A549 (cell line): ENCODE data around the gene SSH2. TPM values are rescaled to one million over a fixed set of nuclear protein-coding genes. Genes with fewer than 3 reads are reported as not detected.

ENCODE experiments used
- ATAC-seq, 2 experiments: fragments of 200-7000 bp in 1 of 2; fragments of >200 bp in 1 of 2; cut with Nextera tagmentation in 1 of 2; cut with Tn5 transposase in 1 of 2; 3 replicates each; pipeline versions ENCODE4 v1.8.0 to v1.9.1; 2018 to 2020; ENCODE audit warnings: mild to moderate bottlenecking in 1 of 2, moderate library complexity in 1 of 2
- CTCF ChIA-PET: fragments of 300-600 bp; sonication (Branson Sonifier 250); formaldehyde crosslinking; extraction: SDS; loops from one replicate; lab custom pipeline; 2021; ENCODE audit warnings: antibody characterized with exemption, inconsistent platforms; lab: Yijun Ruan, JAX
- POLR2A ChIA-PET: fragments of 350-600 bp; formaldehyde crosslinking; extraction: SDS; loops from one replicate; lab custom pipeline; 2021; ENCODE audit warnings: antibody characterized with exemption, inconsistent platforms; lab: Yijun Ruan, JAX
- DNase-seq, 2 experiments: peaks; one replicate each; pipeline versions ENCODE4 v3.0.0 to v3.0.0-alpha.2; 2011 to 2016; ENCODE audit warnings: low read depth in 1 of 2, low spot score in 1 of 2
- FAIRE-seq: peaks from 2 replicates; lab custom pipeline; 2011; peaks lifted over from hg19 to GRCh38; lab: Jason Lieb, UNC
- H3K27ac ChIP-seq, 2 experiments: fragments of >200 bp; sonication (Bioruptor Twin); formaldehyde crosslinking; 3 replicates each; pipeline ENCODE4 v1.5.1; 2016 to 2017
- H3K4me1 ChIP-seq: fragments of >200 bp; sonication (Bioruptor Twin); formaldehyde crosslinking; 3 replicates; pipeline ENCODE4 v1.6.1; 2016
- H3K4me2 ChIP-seq: fragments of >200 bp; sonication (Bioruptor Twin); formaldehyde crosslinking; 3 replicates; pipeline ENCODE4 v1.6.1; 2016
- H3K4me3 ChIP-seq: fragments of >200 bp; sonication (Bioruptor Twin); formaldehyde crosslinking; 3 replicates; pipeline ENCODE4 v1.5.1; 2016
- H3K9me3 ChIP-seq: fragments of >200 bp; sonication (Bioruptor Twin); formaldehyde crosslinking; 3 replicates; pipeline ENCODE4 v1.6.1; 2016
- ATOH8 ChIP-seq: fragments of 250-450 bp; sonication (Bioruptor Pico); IDR thresholded peaks from 2 replicates; pipeline ENCODE4 v1.5.0; 2020; ENCODE audit warnings: low read depth, mild to moderate bottlenecking, moderate library complexity
- BCL3 ChIP-seq: fragments of >200 bp; sonication (Bioruptor Twin); formaldehyde crosslinking; IDR thresholded peaks from 3 replicates; pipeline ENCODE4 v1.6.1; 2016
- CBX2 ChIP-seq: fragments of 200-600 bp; sonication (generic); IDR thresholded peaks from 2 replicates; pipeline ENCODE4 v1.6.1; 2016; ENCODE audit warnings: low read depth, mild to moderate bottlenecking, borderline replicate concordance
- CEBPB ChIP-seq, 2 experiments: fragments of >200 bp in 1 of 2; sonication (Bioruptor Twin) in 1 of 2; formaldehyde crosslinking in 1 of 2; IDR thresholded peaks; 2 replicates each; pipeline ENCODE4 v1.6.1; 2012 to 2016
- CHD2 ChIP-seq: fragments of 150-350 bp; IDR thresholded peaks from 2 replicates; pipeline ENCODE4 v1.6.1; 2014; ENCODE audit warnings: low read length; ENCODE audit not compliant: partially characterized antibody
- CTCF ChIP-seq: fragments of >200 bp; sonication (Bioruptor Twin); formaldehyde crosslinking; IDR thresholded peaks from 3 replicates; pipeline ENCODE4 v1.5.1; 2016
- E2F6 ChIP-seq: IDR thresholded peaks from 2 replicates; pipeline ENCODE4 v1.6.1; 2012; ENCODE audit warnings: low read depth, borderline replicate concordance
- EHMT2 ChIP-seq: fragments of 200-600 bp; sonication (generic); IDR thresholded peaks from 2 replicates; pipeline ENCODE4 v1.6.1; 2016; ENCODE audit warnings: antibody characterized with exemption, low read depth, mild to moderate bottlenecking, moderate library complexity
- EP300 ChIP-seq, 2 experiments: fragments of >200 bp; sonication (Bioruptor Twin); formaldehyde crosslinking; IDR thresholded peaks; 2 replicates in 1 of 2; 3 replicates in 1 of 2; pipeline ENCODE4 v1.6.1; 2016 to 2017
- GATA3 ChIP-seq: IDR thresholded peaks from 2 replicates; pipeline ENCODE4 v1.6.1; 2012; ENCODE audit warnings: borderline replicate concordance
- HOXB13 ChIP-seq: fragments of 250-450 bp; sonication (Bioruptor Pico); IDR thresholded peaks from 2 replicates; pipeline ENCODE4 v1.5.0; 2020; ENCODE audit warnings: low read depth, mild to moderate bottlenecking, moderate library complexity
- HOXB5 ChIP-seq: fragments of 250-450 bp; sonication (Bioruptor Pico); IDR thresholded peaks from 2 replicates; pipeline ENCODE4 v1.5.0; 2020; ENCODE audit warnings: mild to moderate bottlenecking, moderate library complexity
- JUN ChIP-seq, 2 experiments: fragments of >200 bp; sonication (Bioruptor Twin); formaldehyde crosslinking; IDR thresholded peaks; 2 replicates in 1 of 2; 3 replicates in 1 of 2; pipeline ENCODE4 v1.6.1; 2016 to 2017
- MAFK ChIP-seq: fragments of 450-650 bp; IDR thresholded peaks from 2 replicates; pipeline ENCODE4 v1.6.1; 2014; ENCODE audit not compliant: partially characterized antibody
- MAX ChIP-seq: IDR thresholded peaks from 2 replicates; pipeline ENCODE4 v1.6.1; 2012
- MAZ ChIP-seq: fragments of 150-350 bp; IDR thresholded peaks from 2 replicates; pipeline ENCODE4 v1.6.1; 2014; ENCODE audit warnings: antibody characterized with exemption, low read depth, low read length, borderline replicate concordance
- NFE2L2 ChIP-seq: fragments of 150-350 bp; conservative IDR thresholded peaks from 2 replicates; pipeline ENCODE4 v1.6.1; 2014; ENCODE audit warnings: low read length
- PHF8 ChIP-seq: fragments of 200-600 bp; sonication (generic); IDR thresholded peaks from 2 replicates; pipeline ENCODE4 v1.6.1; 2016; ENCODE audit warnings: low read depth, mild to moderate bottlenecking, antibody characterized with exemption, moderate library complexity, borderline replicate concordance
- POLR2A ChIP-seq: IDR thresholded peaks from 2 replicates; pipeline ENCODE4 v1.6.1; 2012; ENCODE audit warnings: mild to moderate bottlenecking, low read length
- RAD21 ChIP-seq, 2 experiments: fragments of >200 bp in 1 of 2; sonication (Bioruptor Twin) in 1 of 2; formaldehyde crosslinking in 1 of 2; IDR thresholded peaks in 1 of 2; conservative IDR thresholded peaks in 1 of 2; 2 replicates in 1 of 2; 3 replicates in 1 of 2; pipeline ENCODE4 v1.6.1; 2012 to 2018; ENCODE audit warnings: inconsistent platforms in 1 of 2
- REST ChIP-seq: fragments of 200-600 bp; sonication (generic); IDR thresholded peaks from 2 replicates; pipeline ENCODE4 v1.6.1; 2016; ENCODE audit warnings: antibody characterized with exemption, mild to moderate bottlenecking, moderate library complexity
- TFCP2L1 ChIP-seq: fragments of 250-450 bp; sonication (Bioruptor Pico); IDR thresholded peaks from 2 replicates; pipeline ENCODE4 v1.5.0; 2021; ENCODE audit warnings: mild to moderate bottlenecking
- USF2 ChIP-seq: fragments of 450-650 bp; IDR thresholded peaks from 2 replicates; pipeline ENCODE4 v1.6.1; 2014; ENCODE audit warnings: antibody characterized with exemption
- WGBS: methylation state at CpG from one replicate; pipeline ENCODE4 v1.1.6; 2017; ENCODE audit errors: missing lambda C conversion rate; 5-methylcytosine and 5-hydroxymethylcytosine counted together
- polyA plus RNA-seq, 4 experiments: library from polyadenylated mRNA; depleted of rRNA in 3 of 4; stranded (reverse); fragments of >200 nt; fragmentation: RNase III in 1 of 4; extraction: RNeasy Plus Mini Kit Qiagen cat#74134 plus additional on column Dnase treatment in 1 of 4; gene quantifications; 2 replicates in 3 of 4; 3 replicates in 1 of 4; pipeline ENCODE4 v1.2.3, GENCODE V29; 2011 to 2017

The SSH2 gene
- polyA plus RNA-seq, 2 of the 4 experiments (the other 2 are of a cell fraction) = 20.7 to 24.5 TPM

- WGBS = 75% methylated on average over 3 of the region's 3 CpGs
These were observed 166.8 kb downstream of the SSH2 start for GRCh38 chr17:29763273-29763672.

GRCh38 chr17:29761040-29761761 is 168.8 kb downstream of the SSH2 start:
- CTCF ChIA-PET = interaction anchor here (0.7 to 5.2 kb wide), 14 partner anchors 11 to 169 kb away, joined by 3 to 22 read pairs (median 5); partner anchors contain the start of gene CORO6
- H3K4me1 ChIP-seq = peaks cover 5% of the 10 kb centered on the region; the same call in 2 of the 3 replicates
- ATAC-seq = peak; percentile 98
- H3K27ac ChIP-seq = peak overlapping the region; percentile 73 to 85
- DNase-seq = peak; percentile 79 to 88
- peak in 1 of 2 experiments; percentile 22; a peak in 1 of 5 replicates for TF ChIP-seq RAD21 (conservative IDR thresholded peaks at IDR 0.05 in 1 of 2, IDR thresholded peaks at IDR 0.05 in 1 of 2)
- TF ChIP-seq BCL3 = 0 out of 3 replicates have a peak, but pooled peaks have one; percentile 56
- no peak for TF ChIP-seq USF2
- peak; percentile 70; the same call in 1 of the 2 replicates for TF ChIP-seq HOXB5 (CRISPR knock-in tag)
- no peak for TF ChIP-seq CEBPB (IDR thresholded peaks at IDR 0.05)
- no peak for TF ChIP-seq EP300 (IDR thresholded peaks at IDR 0.05)
- TF ChIP-seq ATOH8 (CRISPR knock-in tag) = no peak
- no peak for TF ChIP-seq CBX2
- no peak for TF ChIP-seq CTCF
- peak; percentile 84 for TF ChIP-seq REST
- TF ChIP-seq HOXB13 (CRISPR knock-in tag) = peak; percentile 65; the same call in 1 of the 2 replicates
- TF ChIP-seq NFE2L2 = no peak
- peak; percentile 80 for TF ChIP-seq CHD2
- peak; percentile 48 for TF ChIP-seq POLR2A
- TF ChIP-seq TFCP2L1 (CRISPR knock-in tag) = peak; percentile 55; the same call in 1 of the 2 replicates
- TF ChIP-seq MAX = peak; percentile 80
- peak; percentile 65; the same call in 1 of the 2 replicates for TF ChIP-seq PHF8
- TF ChIP-seq JUN (IDR thresholded peaks at IDR 0.05) = peak in 1 of 2 experiments; percentile 81; a peak in 3 of 5 replicates
- no peak for TF ChIP-seq GATA3
- TF ChIP-seq E2F6 = 0 out of 2 replicates have a peak, but pooled peaks have one; percentile 27
- no peak for TF ChIP-seq EHMT2
- no peak for TF ChIP-seq MAZ
- TF ChIP-seq, all 56 proteins: peak for 12
- FAIRE-seq = no peak
- POLR2A ChIA-PET = interaction anchor here (0.9 to 1.5 kb wide), 3 partner anchors 18 to 169 kb away, joined by 4 to 16 read pairs (median 7); partner anchors contain the start of gene SSH2
- no peaks in the 10 kb centered on the region for H3K9me3 ChIP-seq
- 2% methylated on average over 50 of the region's 73 CpGs for WGBS
- peak overlapping the region; percentile 67 for H3K4me3 ChIP-seq
- H3K4me2 ChIP-seq = peak overlapping the region; percentile 86

More at GRCh38 chr17:29763273-29763672, 166.8 kb downstream of the SSH2 start:
- FAIRE-seq (peak; percentile 36), DNase-seq (no peak), ATAC-seq (no peak)
- H3K4me3 ChIP-seq = no peak overlapping the region
- peak; percentile 4 for TF ChIP-seq MAFK
- no peak for TF ChIP-seq RAD21 (conservative IDR thresholded peaks at IDR 0.05 in 1 of 2, IDR thresholded peaks at IDR 0.05 in 1 of 2)
- CTCF ChIA-PET = interaction anchor here (0.6 to 5.2 kb wide), 8 partner anchors 9 to 194 kb away, joined by 3 to 22 read pairs (median 4); no protein-coding TSS in a partner anchor
- peaks cover 13% of the 10 kb centered on the region; the same call in 2 of the 3 replicates for H3K4me1 ChIP-seq
- no peak overlapping the region for H3K27ac ChIP-seq
- POLR2A ChIA-PET = no interaction called here
- no peak overlapping the region for H3K4me2 ChIP-seq
- H3K9me3 ChIP-seq = no peaks in the 10 kb centered on the region
